Measurements from ENCODE around the gene OTUD6A.
"Not testable (repeated sequence)": the region's sequence is repeated elsewhere in the genome, so short reads cannot be mapped to it uniquely, and the experiment has no call there.

The OTUD6A gene

GRCh38 chrX:70049406-70049805, 12.9 kb upstream of the OTUD6A start:
- no peak for DNase-seq

GRCh38 chrX:70049925-70050324, 12.3 kb upstream of the OTUD6A start, which contains the start of gene AWAT2:
Gene AWAT2 (minus strand): TSS chrX:70049938. CDS start chrX:70049932, 6 bp downstream.
- no peak for DNase-seq

- no peak for DNase-seq
Measured at GRCh38 chrX:70052895-70053615, 9.2 kb upstream of the OTUD6A start.

GRCh38 chrX:70054391-70054790, 7.9 kb upstream of the OTUD6A start:
- no peak for DNase-seq

GRCh38 chrX:70062961-70063550, 799 bp downstream of the OTUD6A start:
- no peak for DNase-seq

GRCh38 chrX:70066646-70067045, 4.4 kb downstream of the OTUD6A start:
- no peak for DNase-seq

GRCh38 chrX:70079297-70079696, 17.0 kb downstream of the OTUD6A start:
- DNase-seq, result no peak

- DNase-seq, result no peak
Measured at GRCh38 chrX:70079870-70080269, 17.6 kb downstream of the OTUD6A start.

GRCh38 chrX:70082723-70083122, 20.5 kb downstream of the OTUD6A start:
- DNase-seq, result no peak

GRCh38 chrX:70084592-70085240, 22.5 kb downstream of the OTUD6A start:
- DNase-seq, result no peak

- no peak for DNase-seq
Measured at GRCh38 chrX:70087857-70088630, 25.8 kb downstream of the OTUD6A start.

GRCh38 chrX:70088751-70089150, 26.5 kb downstream of the OTUD6A start:
- no peak for DNase-seq

GRCh38 chrX:70089604-70090297, 27.5 kb downstream of the OTUD6A start:
- no peak for DNase-seq

GRCh38 chrX:70092247-70092646, 30.0 kb downstream of the OTUD6A start:
- DNase-seq, result no peak

- DNase-seq, result no peak
Measured at GRCh38 chrX:70096052-70096451, 33.8 kb downstream of the OTUD6A start.

- no peak for DNase-seq
Measured at GRCh38 chrX:70105229-70105628, 43.0 kb downstream of the OTUD6A start.

- DNase-seq, result not testable (repeated sequence)
Measured at GRCh38 chrX:70111436-70112026, 49.3 kb downstream of the OTUD6A start.
